HFF-Myc (cell line): Measurements from ENCODE around the gene DUSP16.

ENCODE experiments used
- DNase-seq: peaks from one replicate; pipeline ENCODE4 v3.0.0-alpha.2; 2011; ENCODE audit warnings: low read depth; ENCODE audit errors: extremely low read depth
- H3K4me3 ChIP-seq: replicated peaks from 2 replicates; pipeline ENCODE4 v1.5.1; 2011; ENCODE audit warnings: low read depth, mild to moderate bottlenecking, control low read depth, low read length
- TF ChIP-seq, protein P1 (sequence below): IDR thresholded peaks from 2 replicates; pipeline ENCODE4 v1.5.1; 2012; ENCODE audit warnings: mild to moderate bottlenecking, low read depth, low read length, control low read depth; ENCODE audit errors: missing control alignments

DUSP16 gene

DNA sequence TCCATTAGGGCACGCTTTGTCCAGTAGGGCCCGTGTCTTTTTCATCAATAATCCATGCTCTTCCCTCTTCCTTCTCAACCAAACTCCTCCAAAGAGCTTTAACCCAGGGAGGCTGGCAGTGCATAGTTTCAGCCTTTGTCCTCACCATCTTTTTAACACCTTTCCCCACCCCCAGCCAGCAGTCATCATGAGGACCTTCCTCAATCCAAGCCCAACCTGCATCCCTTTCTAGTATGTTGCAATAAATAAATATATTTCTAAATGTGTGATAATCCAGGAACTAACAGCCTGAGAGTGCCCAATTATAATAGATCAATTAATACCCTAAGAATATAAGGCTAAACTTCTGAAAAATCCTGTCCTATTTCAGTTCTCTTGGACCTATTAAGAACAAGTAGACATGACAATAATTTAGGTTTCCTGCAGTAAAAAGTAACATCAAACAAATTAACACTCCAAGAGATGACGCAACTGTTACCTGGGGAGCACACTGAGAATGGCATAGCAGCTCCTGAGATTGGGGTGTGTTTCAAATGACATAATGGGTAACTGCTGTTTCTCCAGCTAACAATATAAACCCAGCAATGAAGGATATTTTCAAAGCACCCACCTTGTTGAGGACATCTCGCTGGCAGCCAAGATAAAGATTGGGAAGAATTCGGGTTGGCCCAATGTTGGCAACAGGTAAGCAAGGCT, 62.6 kb downstream of the DUSP16 start:
- no peak overlapping the region for H3K4me3 ChIP-seq
- TF ChIP-seq, protein P1, sequence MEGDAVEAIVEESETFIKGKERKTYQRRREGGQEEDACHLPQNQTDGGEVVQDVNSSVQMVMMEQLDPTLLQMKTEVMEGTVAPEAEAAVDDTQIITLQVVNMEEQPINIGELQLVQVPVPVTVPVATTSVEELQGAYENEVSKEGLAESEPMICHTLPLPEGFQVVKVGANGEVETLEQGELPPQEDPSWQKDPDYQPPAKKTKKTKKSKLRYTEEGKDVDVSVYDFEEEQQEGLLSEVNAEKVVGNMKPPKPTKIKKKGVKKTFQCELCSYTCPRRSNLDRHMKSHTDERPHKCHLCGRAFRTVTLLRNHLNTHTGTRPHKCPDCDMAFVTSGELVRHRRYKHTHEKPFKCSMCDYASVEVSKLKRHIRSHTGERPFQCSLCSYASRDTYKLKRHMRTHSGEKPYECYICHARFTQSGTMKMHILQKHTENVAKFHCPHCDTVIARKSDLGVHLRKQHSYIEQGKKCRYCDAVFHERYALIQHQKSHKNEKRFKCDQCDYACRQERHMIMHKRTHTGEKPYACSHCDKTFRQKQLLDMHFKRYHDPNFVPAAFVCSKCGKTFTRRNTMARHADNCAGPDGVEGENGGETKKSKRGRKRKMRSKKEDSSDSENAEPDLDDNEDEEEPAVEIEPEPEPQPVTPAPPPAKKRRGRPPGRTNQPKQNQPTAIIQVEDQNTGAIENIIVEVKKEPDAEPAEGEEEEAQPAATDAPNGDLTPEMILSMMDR = no peak
- DNase-seq = no peak

DNA sequence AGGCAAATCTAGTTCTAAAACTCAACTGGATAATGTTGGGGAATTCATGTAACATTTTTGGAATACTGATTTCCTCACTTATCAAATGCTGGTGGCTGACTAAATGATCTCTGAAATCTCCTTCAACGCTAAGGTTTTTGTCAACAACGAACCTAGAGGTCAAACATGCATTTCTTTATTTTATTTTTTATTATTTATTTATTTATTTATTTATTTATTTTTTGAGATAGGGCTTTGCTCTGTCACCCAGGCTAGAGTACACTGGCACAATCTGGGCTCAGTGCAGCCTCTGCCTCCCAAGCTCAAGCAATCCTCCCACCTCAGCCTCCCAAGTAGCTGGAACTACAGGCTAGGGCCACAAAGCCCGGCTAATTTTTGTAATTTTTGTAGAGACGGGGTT, 64.5 kb downstream of the DUSP16 start:
- TF ChIP-seq, protein P1 = no peak
- no peak for DNase-seq
- no peak overlapping the region for H3K4me3 ChIP-seq

DNA sequence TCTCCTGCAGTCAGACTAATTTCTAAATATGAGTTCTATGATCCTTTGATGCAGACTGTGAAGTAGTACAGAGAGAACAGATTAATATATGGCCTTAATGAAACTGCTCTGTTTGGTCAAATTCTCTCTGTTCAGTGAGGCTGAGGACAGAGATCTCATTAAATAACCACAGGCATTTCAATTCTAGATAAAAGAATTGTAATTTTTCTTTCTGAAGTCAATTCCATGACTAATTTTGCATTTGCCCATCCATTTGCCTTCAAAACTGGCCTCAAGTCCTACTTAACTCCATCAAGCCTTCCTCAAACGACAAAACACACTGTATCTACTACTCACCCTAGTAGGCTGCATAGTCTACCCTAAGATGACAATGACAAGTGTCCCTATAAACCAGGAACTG, 67.1 kb downstream of the DUSP16 start:
- no peak overlapping the region for H3K4me3 ChIP-seq
- no peak for DNase-seq
- TF ChIP-seq, protein P1 = no peak

DNA sequence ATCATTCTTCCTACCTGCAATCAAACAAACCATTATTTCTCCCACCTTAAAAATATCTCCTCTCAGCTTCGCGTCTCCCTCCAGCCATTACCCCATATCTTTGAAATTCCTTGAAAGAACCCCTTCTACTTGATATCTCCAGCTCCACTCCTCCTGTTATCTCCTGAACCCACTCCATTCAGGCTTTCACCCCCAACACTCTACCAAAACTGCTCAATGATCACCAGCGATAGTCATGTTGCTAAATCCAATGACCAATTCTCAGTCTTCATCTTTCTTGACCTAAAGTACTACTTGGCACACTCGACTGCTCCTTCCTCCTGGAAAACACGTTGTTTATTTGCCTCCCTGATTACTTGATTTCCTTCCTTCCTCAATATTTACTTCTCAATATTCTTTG, 70.1 kb downstream of the DUSP16 start:
- no peak for DNase-seq
- H3K4me3 ChIP-seq = no peak overlapping the region

DNA sequence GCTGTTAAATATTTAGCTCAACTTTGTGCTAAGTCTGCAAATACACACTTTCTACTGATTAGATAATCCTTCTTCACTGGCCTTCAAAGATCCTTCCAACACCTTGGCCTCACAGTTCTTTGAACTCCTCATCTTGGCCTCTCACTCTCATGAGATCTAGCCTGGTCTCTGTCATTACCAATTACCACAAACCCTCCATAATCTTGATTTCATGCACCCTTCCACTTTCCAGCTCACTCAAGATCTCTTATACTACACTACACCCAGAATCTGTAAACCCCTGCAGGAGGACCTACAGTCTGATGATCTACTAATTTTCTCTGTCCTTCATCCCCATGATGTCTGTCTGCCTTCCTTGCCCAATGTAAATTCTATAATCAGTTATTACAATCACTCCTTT, 71.1 kb downstream of the DUSP16 start:
- no peak for DNase-seq
- TF ChIP-seq, protein P1 = no peak
- H3K4me3 ChIP-seq = no peak overlapping the region

More for the DNA sequence above, 70.1 kb downstream of the DUSP16 start:
- TF ChIP-seq, protein P1 = no peak

DNA sequence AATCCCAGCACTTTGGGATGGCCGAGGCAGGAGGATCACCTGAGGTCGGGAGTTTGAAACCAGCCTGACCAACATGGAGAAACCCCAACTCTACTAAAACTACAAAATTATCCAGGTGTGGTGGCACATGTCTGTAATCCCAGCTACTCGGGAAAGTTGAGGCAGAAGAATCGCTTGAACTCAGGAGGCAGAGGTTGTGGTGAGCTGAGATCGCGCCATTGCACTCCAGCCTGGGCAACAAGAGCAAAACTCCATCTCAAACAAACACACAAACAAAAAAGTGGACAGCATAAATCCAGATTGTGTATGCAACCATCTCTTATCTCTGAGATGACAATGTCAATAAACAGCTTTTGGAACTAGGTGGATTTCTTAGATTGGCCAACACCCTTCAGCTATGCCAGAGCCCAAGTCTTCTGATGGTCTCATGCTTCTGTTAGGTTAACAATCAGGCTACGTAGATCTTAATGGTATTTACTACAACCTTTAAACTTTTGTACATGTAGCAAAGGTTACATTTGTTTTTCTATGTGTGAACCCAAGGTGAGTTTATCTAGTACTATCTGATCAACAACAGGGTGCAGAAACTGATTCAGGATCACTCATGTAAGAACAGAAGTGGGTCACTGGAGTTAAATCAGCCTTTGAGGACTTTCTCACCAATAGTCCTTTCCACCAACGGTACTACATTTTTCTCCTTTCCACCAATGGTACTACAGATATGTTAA, 73.7 kb downstream of the DUSP16 start:
- DNase-seq = no peak
- H3K4me3 ChIP-seq = no peak overlapping the region
- TF ChIP-seq, protein P1 = no peak
